ENCODE data around the gene RNF31.

The RNF31 gene

DNA sequence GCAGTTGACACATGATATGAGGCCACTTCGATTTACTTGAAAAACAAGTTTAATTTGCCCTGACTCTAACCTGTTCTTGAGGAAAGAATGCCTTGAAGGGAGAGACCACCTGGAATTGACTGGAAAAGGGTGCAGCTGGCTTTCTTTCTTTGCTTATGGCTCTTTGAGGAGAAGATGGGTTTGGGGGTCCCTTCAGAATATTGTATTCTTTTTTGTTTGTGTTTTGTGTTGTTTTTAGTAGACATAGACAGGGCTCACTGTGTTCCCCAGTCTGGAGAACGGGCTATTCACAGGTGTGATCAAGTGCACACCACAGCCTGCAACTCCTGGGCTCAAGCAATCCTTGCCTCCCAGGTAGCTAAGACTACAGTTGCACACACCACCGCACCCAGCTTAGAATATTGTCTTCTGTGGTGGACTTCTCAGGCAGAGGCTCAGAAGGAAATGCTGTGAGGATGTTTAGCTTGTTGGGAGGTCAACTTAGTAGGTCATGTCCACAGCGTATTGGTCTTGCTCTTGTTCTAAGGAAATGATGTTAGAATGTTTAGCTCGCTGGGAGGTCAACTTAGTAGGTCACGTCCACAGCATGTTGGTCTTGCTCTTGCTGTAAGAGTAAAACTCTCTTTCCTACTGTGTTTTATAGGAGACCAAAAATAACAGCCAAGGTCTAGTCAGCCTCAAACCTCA, 31.0 kb upstream of the RNF31 start:
- no peak for DNase-seq (ENCODE audit: low read depth)

DNA sequence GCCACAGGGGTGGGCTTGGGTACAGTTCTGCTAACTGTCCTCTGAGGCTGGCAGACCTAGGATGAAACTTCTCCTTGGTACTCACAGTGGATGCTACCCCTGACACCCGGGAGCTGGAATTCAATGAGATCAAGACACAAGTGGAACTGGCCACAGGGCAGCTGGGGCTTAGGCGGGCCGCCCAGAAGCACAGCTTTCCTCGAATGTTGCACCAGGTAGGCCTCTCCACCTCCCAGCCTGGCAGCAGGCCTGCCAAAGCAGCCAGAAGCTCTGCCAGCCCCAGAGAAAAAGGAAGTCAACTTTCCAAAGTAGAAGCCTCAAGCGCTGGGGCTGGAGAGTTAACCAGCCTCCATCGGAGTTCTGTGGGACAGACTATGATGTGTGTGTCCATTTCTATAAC, 30.1 kb upstream of the RNF31 start:
- DNase-seq (ENCODE audit: low read depth), result no peak

DNA sequence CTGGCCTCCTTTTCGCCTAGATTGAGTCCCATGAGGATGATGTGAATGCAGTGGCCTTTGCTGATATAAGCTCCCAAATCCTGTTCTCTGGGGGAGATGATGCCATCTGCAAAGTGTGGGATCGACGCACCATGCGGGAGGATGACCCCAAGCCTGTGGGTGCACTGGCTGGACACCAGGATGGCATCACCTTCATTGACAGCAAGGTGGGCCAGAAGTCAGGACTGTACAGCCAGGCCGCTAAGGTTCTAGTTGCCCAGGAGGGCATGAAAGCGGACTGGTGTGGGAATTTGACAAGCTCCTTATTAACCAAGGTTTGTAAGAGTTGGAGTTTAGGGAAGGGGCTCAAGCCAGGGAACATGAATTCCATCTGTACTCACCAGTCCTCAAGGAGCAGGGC, 27.6 kb upstream of the RNF31 start:
- no peak for DNase-seq (ENCODE audit: low read depth)

DNA sequence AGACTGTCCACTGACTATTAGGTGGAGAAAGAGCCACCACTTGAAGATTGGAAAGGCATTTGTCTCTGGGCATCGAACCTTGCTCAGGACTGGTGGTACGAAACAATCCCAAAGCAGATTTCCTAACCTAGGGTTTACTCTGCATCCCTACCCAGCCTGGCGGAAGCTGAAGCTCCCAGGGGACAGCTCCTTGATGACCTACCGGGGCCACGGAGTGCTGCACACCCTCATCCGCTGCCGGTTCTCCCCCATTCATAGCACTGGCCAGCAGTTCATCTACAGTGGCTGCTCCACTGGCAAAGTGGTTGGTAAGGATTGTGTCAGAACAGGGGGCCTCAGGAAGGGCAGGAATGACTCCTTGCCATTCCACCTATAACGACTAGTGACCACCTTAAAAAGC, 26.1 kb upstream of the RNF31 start:
- DNase-seq (ENCODE audit: low read depth), result no peak

DNA sequence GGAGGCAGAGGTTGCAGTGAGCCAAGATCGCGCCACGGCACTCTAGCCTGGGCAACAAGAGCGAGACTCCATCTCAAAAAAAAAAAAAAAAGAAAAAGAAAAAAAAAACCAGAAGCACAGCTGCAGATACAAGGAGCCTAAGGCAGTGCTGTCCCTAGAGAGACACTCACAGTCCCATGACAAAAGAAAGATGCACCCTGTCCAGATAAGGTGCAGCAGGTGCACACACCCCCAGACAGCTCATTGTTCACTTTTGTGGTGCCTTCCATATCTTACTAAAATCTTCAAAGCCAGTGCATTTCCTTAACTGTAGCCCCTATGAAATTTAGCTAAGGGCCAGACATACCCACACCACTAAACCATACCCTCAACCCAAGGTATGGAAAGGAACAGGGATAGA, 24.9 kb upstream of the RNF31 start:
- DNase-seq (ENCODE audit: low read depth), result no peak

DNA sequence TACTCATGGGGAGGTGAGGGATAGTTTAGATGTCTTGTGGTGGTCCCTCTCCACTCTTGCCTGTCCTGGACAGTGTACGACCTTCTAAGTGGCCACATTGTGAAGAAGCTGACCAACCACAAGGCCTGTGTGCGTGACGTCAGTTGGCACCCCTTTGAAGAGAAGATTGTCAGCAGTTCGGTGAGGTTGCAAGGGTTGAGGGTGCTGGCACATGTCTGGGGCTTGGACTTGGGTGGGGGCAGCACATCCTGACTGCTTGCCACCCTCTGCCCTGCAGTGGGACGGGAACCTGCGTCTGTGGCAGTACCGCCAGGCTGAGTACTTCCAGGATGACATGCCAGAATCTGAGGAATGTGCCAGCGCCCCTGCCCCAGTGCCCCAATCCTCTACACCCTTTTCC, 24.4 kb upstream of the RNF31 start:
- no peak for DNase-seq (ENCODE audit: low read depth)

DNA sequence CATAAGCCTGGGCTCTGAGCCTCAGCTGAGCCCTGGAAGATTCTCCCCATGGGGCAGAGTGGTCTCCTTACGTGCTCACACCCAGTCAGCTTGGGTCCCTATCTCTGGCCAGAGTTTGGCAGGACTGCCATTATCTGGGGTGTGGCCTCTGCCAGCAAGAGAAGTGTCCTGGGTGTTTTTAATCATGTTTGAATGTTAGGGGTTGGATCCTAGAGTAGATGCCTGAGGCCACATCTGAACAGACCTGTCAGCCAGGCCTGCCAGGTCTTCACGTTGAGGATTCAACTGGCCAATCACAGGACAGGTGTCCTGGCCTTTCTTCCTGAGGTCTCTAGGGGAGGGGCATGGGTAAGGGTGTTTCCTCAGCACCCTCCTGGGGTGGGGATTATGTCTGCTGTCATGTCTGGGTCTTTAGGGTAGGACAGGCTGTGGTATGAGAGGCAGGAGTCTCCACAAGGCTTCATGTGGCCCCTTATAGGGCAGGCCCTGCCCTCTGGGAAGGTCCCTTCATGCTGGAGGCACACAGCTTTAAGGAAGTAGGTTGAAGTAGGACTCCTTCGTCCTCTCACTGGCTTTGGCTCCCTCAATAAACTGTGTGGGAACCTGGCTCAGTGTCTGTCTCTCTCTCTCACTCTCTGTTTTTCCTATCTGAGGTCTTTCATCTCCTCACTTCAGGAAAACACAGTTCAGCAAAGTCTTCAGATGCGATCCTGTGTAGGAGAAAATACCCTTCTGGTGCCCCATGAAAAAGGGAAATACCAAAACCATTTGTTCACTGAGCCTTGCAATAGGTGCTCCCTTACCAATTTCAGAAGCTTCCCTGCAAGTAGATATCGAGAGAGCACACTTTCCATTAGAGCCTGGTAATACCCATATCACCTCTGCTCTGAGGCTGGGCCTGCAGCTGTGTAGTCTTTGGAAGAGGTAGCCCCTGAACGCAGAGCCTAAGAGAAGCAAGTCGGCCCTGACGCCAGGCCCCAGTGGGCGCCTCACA, 23.6 kb upstream of the RNF31 start:
- no peak for DNase-seq (ENCODE audit: low read depth)

DNA sequence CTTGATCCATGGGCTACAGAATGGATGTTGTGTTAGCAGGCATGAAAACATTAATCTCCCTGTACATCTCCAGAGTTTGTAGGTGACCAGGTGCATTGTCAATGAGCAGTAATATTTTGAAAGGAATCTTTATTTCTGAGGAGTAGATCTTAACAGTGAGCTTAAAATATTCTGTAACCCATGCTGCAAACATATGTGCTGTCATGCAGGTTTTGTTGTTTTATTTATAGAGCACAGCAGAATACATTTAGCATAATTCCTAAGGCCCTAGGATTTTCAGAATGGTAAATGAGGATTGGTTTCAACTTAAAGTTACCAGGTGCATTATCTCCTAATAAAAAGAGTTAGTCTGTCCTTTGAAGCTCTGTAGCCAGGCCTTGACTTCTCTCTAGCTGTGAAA, 20.4 kb upstream of the RNF31 start:
- DNase-seq (ENCODE audit: low read depth), result no peak

DNA sequence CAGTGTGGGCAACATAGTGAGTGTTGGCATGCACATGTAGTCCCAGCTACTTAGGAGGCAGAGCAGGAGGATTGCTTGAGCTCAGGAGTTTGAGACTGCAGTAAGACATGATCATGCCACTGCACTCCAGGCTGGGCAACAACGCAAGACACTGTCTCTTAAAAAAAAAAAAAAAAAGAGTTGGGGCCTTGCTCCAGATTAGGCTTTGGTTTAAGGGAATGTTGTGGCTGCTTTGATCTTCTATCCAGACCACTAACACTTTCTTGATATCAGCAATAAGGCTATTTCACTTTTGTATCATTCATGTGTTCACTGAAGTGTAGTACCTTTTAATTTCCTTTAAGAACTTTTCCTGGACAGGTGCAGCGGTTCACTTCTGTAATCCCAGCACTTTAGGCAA, 19.6 kb upstream of the RNF31 start:
- no peak for DNase-seq (ENCODE audit: low read depth)

DNA sequence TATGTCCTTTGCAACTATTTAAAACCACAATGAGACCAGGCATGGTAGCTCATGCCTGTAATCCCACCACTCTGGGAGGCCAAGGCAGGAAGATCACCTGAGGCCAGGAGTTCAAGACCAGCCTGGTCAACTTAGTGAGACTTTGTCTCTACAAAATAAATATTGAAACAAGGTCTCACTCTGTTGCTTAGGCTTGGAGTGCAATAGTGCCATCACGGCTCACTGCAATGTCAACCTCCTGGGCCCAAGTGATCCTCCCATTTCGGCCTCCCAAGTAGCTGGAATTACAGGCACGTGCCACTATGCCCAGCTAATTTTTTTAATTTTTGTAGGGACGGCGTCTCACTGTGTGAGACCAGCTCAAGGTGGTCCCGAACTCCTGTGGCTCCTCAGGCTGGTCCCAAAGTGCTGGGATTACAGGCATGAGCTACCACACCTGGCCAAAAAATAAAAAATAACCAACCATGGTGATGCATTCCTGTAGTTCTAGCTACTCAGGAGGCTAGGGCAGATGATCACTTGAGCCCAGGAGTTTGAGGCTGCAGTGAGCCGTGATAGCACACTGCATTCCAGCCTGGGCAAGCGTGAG, 17.8 kb upstream of the RNF31 start:
- DNase-seq (ENCODE audit: low read depth), result no peak

DNA sequence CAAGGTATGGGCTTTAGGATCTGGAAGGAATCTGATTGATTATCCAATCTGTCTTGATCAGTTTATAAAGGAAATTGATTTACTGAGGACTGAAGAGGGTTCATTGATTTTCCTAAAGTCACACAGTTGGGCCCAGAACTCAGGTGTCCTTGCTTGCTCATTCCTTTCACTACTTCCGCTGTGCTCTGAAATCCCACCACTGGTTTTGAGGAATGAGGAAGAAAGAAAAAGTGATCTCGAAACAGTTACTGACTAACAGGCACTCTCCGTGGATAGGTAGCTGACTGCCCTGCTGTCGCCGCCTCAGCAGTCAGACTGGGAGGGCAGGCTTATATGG, 16.9 kb upstream of the RNF31 start, which contains the start of gene FITM1:
TSS of gene FITM1 (plus strand) at position 280 of the 337 bp plus-strand sequence. CDS start 905 bp downstream, outside the sequence.
- no peak for DNase-seq (ENCODE audit: low read depth)

DNA sequence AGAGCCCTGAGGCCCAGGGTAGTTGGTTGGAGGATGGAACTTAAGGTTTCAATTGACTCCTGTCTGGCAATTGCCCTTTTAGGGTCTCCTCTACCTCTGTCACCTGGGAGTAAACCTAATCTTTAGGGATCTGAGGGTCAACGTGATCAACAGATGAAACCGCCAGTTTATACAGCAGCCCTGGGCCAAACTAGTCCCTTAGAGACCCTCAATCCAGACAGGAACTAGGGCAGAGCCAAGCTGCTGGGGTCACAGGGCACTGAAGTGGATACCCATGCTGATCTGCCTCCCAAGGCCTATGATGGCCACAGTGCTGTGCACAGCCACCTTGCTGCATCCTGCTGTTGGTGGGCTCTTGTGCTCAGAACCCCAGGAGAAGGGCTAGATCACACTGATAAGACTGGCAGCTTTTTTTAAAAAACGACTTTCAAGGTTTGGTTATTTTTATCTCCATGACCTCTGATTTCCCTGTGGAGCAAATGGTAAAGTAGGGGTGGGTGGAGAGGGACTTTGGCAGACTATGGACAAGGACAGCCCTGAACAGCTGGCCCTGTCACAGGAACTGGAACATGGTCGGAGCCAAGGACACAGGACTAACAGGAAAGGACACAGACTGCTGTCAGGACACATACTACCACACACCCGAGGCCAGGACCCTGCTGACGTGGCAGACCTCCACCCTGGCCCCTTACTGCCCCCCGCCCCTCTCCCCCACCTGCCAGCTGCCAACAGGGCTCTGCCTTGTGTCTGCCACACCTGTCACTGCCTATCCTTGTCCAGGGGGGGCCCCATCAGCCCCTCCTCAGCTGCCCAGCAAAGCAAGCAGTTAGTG, 16.4 kb upstream of the RNF31 start:
- DNase-seq (ENCODE audit: low read depth), result no peak

DNA sequence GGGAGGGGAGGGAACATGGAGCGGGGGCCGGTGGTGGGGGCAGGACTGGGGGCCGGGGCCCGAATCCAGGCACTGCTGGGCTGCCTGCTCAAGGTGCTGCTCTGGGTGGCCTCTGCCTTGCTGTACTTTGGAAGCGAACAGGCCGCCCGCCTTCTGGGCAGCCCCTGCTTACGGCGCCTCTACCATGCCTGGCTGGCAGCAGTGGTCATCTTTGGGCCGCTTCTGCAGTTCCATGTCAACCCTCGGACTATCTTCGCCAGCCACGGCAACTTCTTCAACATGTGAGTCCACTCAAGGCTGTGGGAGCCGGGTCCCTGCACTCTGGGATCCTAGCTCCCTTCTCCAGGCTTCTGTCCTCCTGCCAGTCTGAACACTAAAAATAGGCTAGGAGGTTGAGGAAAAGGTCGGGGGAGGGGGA, 15.7 kb upstream of the RNF31 start:
- DNase-seq (ENCODE audit: low read depth), result no peak

DNA sequence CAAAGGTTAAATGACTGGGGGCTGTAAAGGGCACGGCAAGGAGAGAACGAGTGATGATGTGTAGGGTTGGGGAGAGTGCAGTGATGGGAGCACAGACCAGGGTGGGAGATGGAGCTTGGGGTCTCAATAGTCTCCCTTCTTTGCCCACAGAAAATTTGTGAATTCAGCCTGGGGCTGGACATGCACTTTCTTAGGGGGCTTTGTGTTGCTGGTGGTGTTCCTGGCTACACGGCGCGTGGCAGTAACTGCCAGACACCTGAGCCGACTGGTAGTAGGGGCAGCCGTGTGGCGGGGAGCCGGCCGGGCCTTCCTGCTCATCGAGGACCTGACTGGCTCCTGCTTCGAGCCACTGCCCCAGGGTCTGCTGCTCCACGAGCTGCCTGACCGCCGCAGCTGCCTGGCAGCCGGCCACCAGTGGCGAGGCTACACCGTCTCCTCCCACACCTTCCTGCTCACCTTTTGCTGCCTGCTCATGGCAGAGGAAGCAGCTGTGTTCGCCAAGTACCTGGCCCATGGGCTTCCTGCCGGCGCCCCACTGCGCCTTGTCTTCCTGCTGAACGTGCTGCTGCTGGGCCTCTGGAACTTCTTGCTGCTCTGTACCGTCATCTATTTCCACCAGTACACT, 15.1 kb upstream of the RNF31 start:
- DNase-seq (ENCODE audit: low read depth), result no peak

DNA sequence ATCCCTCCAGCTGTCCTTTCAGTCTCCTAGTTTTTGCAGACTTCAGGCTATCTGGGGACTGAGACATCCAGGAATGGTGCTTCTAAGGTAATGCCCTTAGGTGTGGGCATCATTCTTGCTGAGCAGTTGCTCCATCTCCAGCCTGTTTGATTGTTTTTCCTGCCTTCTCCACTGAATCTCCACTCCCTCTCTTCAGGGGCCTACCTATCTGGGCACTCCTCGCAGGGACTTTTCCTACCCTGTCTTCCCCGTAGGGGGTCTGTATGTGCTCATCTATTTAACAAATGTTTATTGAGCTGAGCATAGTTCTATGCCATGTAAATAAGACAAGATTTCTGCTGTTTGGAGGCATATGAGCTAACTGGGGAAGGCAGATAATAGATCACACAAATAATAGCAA, 14.3 kb upstream of the RNF31 start:
- DNase-seq (ENCODE audit: low read depth), result no peak

DNA sequence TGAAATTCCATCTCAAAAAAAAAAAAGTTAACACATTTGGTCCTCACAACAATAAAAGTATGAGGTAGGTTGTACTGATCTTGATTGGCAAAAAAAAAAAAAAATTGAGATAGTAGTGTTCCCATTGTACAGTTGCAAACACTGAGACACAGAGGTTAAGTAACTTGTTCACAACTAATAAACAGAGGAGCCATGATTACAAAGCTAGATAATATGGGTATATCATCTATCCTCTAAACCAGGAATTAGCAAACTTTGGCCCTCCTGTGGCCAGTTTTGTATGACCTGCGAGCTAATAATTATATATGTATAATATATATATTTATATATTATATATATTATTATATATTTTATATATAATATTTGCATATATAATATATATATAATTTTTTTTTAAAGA, 13.6 kb upstream of the RNF31 start:
- DNase-seq (ENCODE audit: low read depth), result no peak

DNA sequence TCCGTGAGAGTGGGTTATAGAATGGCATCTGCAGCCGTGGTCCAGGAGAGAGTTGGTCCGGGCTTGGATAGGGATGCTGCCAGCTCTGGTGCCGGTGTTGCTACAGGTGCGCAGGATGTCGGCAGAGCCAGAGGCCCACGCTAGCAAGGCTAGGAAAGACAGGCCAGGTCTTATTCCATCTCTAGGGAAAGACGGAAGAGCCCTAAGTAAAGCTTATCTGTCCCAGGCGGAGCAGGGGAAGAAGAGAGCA, 11.8 kb upstream of the RNF31 start:
- no peak for DNase-seq (ENCODE audit: low read depth)

DNA sequence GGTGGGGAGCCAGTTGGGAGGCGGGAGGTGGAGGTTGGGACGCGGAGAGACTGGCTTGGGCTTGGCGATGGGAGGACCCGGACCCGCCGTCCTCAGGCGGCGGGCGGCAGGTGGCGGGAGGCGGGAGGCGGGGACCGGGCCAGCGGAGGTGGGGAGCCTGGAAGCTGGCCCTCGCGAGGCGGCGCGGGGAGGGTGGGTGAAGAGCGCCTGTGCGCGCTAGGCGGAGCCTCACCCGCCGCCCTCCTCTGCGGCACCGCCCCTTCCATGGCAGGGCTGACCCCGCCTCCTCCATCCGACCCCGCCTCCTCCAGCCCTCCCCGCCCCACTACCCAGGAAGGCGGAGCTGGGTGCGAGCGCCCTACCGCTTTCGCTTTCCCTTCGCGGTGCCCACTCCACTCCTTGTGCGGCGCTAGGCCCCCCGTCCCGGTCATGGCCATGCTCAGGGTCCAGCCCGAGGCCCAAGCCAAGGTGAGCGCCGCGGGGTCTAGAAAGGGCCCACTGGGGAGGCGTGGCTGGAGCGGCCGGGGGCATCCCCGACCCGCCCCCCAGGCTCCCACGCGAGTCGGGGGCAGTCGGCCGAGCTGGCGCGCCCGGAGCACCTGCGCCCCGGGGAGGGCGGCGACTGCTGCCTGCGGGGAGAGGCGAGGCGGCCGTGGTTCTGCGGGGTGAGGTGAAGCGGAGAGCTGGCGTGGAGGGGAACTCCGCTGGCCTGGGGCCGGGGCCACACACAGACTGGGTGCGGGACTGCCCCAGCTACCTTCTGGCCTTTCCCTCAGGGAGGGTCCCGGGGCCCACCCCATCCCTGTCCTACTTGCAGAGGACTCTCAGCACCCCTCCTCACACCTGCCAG, 11.2 kb upstream of the RNF31 start, which contains the start of gene PSME1:
TSS of gene PSME1 (plus strand) at position 361 of the 850 bp plus-strand sequence. CDS start at position 430, 69 bp downstream.
- peak; percentile 86 for DNase-seq (ENCODE audit: low read depth)

DNA sequence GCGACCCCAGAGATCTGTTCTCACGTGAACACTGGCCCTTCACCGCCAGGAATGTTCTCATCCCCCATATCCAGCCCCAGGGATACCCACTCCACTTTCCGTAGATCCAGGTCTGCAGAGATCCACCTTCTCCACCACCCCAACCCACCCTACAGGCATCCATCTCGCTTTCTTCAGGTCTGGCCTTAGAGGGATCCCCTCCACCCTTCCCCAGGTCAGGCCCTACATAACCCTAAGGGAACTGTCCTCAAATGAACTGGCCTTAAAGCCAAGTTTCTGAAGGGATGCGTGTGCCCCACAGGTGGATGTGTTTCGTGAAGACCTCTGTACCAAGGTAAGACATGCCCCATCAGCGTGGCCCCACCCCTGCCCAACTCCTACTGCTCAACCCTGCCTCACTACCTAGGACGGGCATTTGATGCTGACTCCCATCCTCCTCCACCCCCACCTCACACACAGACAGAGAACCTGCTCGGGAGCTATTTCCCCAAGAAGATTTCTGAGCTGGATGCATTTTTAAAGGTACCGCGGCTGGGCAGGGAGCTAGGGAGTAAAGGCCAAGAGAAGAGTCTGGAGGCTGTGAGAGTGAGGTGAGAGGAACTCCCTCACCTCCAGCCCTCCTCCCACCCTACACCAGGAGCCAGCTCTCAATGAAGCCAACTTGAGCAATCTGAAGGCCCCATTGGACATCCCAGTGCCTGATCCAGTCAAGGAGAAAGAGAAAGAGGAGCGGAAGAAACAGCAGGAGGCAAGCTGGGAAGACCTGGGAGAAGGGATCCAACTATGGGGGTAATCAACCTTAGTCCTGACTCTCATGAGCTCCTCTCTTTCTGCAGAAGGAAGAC, 10.4 kb upstream of the RNF31 start:
- DNase-seq (ENCODE audit: low read depth), result no peak

Measured in stimulated activated CD8-positive, alpha-beta memory T cell treated with anti-CD3 and anti-CD28 coated beads, Interleukin-15, amount 100 ng/mL, for 24 hours (primary cell).